Astrocyte of the spinal cord (primary cell): ENCODE results near the gene SCYGR1.

Experiments
- DNase-seq: peaks from one replicate; pipeline ENCODE4 v3.0.0; 2011; ENCODE audit warnings: low read depth, low spot score
- H3K4me3 ChIP-seq: 2 replicates; pipeline ENCODE4 v1.5.1; 2011; ENCODE audit warnings: low read depth, mild to moderate bottlenecking, low read length, moderate library complexity
- CTCF ChIP-seq: IDR thresholded peaks from 2 replicates; pipeline ENCODE4 v1.5.1; 2012; ENCODE audit warnings: low read depth, mild to moderate bottlenecking, low read length, inconsistent platforms
- in situ Hi-C: cut with HindIII; loops from 2 replicates; pipeline ENCODE4 v1.10.0; 2017; ENCODE audit warnings: low sequenced_read_pairs

The SCYGR1 gene

GRCh38 chr2:227348324-227348723 is 39.4 kb downstream of the SCYGR1 start:
- in situ Hi-C loops = no loop called here
- TF ChIP-seq CTCF = no peak
- DNase-seq = no peak
- no peak overlapping the region for H3K4me3 ChIP-seq

DNA sequence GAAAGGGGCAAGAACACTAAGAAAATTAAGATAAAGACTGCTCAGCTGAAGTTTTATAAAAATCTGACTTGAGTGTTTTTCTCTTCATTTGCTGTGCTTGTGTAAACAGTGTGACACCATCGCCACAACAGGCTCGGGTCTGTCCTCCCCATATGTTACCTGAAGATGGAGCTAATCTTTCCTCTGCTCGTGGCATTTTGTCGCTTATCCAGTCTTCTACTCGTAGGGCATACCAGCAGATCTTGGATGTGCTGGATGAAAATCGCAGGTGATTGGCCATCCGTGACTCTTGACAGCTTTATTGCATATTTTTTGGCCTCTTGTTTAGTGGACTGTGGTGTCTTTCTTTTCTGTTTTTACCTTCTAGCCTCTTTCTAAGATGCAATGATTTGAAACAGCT is 40.6 kb downstream of the SCYGR1 start:
- TF ChIP-seq CTCF = no peak
- H3K4me3 ChIP-seq = no peak overlapping the region
- in situ Hi-C loops = no loop called here
- no peak for DNase-seq

DNA sequence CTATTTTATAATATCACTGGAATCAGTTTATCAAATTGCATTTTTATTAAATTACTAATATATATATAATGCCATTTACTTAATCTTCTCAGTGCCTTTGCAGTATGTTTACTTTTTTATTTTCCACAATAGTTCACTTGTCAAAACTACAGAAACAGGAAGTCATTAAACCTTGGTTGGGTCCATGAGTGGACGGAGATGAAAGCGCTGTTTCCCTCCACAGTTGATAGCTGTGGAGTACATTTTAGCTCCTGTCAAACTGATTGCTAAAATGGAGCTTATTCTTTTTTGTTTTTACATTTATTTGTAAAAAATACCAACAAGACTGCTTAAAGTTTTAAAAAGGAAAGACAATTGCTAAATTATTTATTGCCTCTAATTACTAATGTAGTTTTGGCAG is 43.5 kb downstream of the SCYGR1 start:
- in situ Hi-C loops = no loop called here
- no peak overlapping the region for H3K4me3 ChIP-seq
- DNase-seq = no peak
- no peak for TF ChIP-seq CTCF

- TF ChIP-seq CTCF = no peak
- in situ Hi-C loops = no loop called here
- no peak for DNase-seq
- H3K4me3 ChIP-seq = no peak overlapping the region
Measured at GRCh38 chr2:227341553-227341952, 46.2 kb downstream of the SCYGR1 start.

DNA sequence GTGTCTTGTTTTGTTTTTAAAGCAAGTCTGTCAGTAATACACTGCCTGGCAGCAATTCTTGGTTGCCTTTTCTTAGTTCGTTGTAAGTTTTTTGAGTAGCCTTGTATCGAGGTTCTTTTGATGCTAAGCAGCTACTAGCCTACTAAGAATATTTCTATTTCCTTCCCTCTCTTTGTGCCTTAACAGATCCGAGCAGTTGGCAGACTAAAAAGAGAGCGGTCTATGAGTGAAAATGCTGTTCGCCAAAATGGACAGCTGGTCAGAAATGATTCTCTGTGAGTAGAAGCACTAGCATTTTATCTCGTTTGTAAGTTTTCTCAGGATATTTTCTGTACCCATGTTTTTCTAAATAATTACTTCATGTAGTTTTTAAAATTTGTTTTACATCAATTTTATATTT is 47.6 kb downstream of the SCYGR1 start:
- no peak overlapping the region for H3K4me3 ChIP-seq
- TF ChIP-seq CTCF = no peak
- in situ Hi-C loops = no loop called here
- DNase-seq = no peak

GRCh38 chr2:227339098-227339599 is 48.6 kb downstream of the SCYGR1 start:
- in situ Hi-C loops = no loop called here
- no peak overlapping the region for H3K4me3 ChIP-seq
- no peak for TF ChIP-seq CTCF
- no peak for DNase-seq
